NCI-H526 (cell line): ENCODE data around the gene DCHS1.
A peak's percentile ranks its signal among the peaks of the same experiment; 100 is the strongest.

Experiments used
- DNase-seq, 2 experiments: peaks; one replicate each; lab custom pipeline; 2025; lab: John Stamatoyannopoulos, UW

Gene DCHS1

GRCh38 chr11:6594142-6594768 lies 61.4 kb downstream of the DCHS1 start:
- DNase-seq, result no peak

- no peak for DNase-seq
Measured at GRCh38 chr11:6588018-6588417, 67.6 kb downstream of the DCHS1 start.

- DNase-seq, result no peak
Measured at GRCh38 chr11:6587360-6587953, 68.2 kb downstream of the DCHS1 start.

GRCh38 chr11:6586434-6587359 lies 68.9 kb downstream of the DCHS1 start:
- DNase-seq, result peak in 1 of 2 experiments; percentile 42

GRCh38 chr11:6584528-6584927 lies 71.1 kb downstream of the DCHS1 start:
- no peak for DNase-seq

GRCh38 chr11:6583584-6583983 lies 72.0 kb downstream of the DCHS1 start:
- no peak for DNase-seq

- no peak for DNase-seq
Measured at GRCh38 chr11:6579681-6580080, 75.9 kb downstream of the DCHS1 start.

GRCh38 chr11:6578134-6578533 lies 77.5 kb downstream of the DCHS1 start:
- no peak for DNase-seq

GRCh38 chr11:6576471-6577373 lies 78.9 kb downstream of the DCHS1 start:
- no peak for DNase-seq

- no peak for DNase-seq
Measured at GRCh38 chr11:6574816-6575715, 80.5 kb downstream of the DCHS1 start.

GRCh38 chr11:6572215-6572614 lies 83.4 kb downstream of the DCHS1 start:
- no peak for DNase-seq

GRCh38 chr11:6571434-6572008 lies 84.1 kb downstream of the DCHS1 start:
- no peak for DNase-seq
